PC-3 (cell line): ENCODE results near the gene TRIM4.

Experiments used
- CTCF ChIP-seq: fragments of 300-600 bp; sonication (generic); conservative IDR thresholded peaks from 2 replicates; pipeline ENCODE4 v1.5.1; 2017; ENCODE audit warnings: antibody characterized with exemption, low read depth, mild to moderate bottlenecking, low read length
- EZH2phosphoT487 ChIP-seq: fragments of 300-600 bp; sonication (generic); IDR thresholded peaks from 2 replicates; pipeline ENCODE4 v1.6.1; 2018; ENCODE audit warnings: mild to moderate bottlenecking, antibody characterized with exemption, low read length, borderline replicate concordance

GRCh38 chr7:99949645-99950228 is 30.4 kb upstream of the TRIM4 start:
- TF ChIP-seq CTCF: peak; percentile 41; the same call in 1 of the 2 replicates
- no peak for TF ChIP-seq EZH2phosphoT487
